ENCODE results near the gene WDR6.

WDR6 gene

DNA sequence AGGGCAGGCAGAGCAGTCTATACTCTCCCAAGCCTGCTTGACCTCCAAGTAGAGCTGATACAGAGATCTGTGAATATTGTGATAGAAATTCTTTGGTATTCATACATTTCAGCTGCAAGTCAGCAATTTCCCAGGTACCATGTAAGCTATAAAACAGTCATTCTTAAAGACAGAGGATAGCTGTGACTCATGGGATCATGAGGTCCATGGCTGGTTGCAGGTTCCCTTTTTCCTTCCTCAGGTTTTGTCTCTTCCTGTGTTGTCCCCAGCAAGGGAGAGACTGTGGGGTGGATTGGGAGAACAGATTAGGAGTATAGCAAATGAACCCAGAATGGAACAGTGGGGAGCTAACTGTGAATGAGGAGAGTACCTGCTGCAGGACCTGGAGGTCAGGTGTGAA, 22.5 kb upstream of the WDR6 start:
- DNase-seq (ENCODE audit: insufficient read length, low spot score) (no peak), FAIRE-seq (no peak)
- no peak for TF ChIP-seq POLR2A (IDR thresholded peaks at IDR 0.05; ENCODE audit: low read depth, low read length)

DNA sequence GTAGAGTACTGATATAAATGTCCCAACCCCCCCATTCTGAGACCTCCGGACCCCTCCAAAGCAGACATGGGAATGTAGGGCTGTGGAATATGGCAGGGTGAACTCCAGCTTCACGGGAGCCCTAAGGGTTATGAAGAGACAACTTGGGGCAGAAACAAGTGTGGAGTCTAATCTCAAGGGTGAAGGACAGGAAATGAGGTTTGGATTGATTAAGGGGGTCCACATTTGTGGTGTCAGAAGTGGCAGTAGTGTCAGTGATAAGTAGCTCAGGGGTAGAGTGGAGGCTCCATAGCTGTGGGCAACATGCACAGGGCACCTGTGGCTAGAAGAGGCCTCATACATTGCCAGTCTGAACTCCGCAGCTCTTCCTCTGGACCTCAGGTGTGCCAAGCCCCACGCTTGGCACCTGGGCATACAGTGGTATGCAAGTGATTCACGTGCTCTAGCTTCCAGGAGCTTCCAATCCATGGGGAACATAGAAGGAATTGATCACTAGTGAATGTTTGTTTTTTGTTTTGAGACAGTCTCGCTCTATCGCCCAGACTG, 21.3 kb upstream of the WDR6 start:
- DNase-seq (ENCODE audit: insufficient read length, low spot score) (no peak), FAIRE-seq (no peak)
- TF ChIP-seq POLR2A (IDR thresholded peaks at IDR 0.05; ENCODE audit: low read depth, low read length) = no peak

DNA sequence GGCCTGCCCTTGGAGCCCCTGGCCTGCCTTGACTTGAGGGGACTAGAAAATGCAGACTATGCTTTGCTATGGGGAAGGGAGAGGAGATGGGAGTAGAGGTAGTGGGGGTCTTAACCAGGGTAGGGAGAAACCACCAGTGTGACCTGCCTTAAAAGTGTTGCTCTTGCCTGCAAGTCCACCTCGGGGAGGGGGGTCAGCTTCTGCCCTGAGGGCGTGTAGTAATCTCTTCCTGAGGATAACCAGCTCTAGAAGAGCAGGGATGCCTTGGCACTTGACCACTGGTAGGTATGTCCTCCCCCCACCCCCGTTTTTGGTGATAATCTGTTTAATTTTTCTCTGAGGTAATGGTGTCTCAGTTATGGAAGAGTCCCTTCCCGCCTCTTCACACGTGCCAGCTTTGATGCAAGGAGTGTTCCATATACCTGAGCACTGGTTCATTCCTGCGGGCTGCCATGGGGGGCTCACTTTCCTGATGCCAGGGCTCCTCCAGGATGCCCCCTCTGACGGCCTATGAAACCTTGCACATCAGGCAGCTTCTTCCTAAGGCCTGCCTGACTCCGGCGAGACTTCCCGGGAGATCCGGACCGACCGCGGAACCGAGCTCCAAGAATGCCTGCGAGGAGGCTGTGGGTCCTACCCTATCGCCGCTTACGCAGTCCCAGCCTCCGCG, 17.9 kb upstream of the WDR6 start:
- DNase-seq (ENCODE audit: insufficient read length, low spot score) (peak; percentile 30), FAIRE-seq (no peak)
- no peak for TF ChIP-seq POLR2A (IDR thresholded peaks at IDR 0.05; ENCODE audit: low read depth, low read length)

DNA sequence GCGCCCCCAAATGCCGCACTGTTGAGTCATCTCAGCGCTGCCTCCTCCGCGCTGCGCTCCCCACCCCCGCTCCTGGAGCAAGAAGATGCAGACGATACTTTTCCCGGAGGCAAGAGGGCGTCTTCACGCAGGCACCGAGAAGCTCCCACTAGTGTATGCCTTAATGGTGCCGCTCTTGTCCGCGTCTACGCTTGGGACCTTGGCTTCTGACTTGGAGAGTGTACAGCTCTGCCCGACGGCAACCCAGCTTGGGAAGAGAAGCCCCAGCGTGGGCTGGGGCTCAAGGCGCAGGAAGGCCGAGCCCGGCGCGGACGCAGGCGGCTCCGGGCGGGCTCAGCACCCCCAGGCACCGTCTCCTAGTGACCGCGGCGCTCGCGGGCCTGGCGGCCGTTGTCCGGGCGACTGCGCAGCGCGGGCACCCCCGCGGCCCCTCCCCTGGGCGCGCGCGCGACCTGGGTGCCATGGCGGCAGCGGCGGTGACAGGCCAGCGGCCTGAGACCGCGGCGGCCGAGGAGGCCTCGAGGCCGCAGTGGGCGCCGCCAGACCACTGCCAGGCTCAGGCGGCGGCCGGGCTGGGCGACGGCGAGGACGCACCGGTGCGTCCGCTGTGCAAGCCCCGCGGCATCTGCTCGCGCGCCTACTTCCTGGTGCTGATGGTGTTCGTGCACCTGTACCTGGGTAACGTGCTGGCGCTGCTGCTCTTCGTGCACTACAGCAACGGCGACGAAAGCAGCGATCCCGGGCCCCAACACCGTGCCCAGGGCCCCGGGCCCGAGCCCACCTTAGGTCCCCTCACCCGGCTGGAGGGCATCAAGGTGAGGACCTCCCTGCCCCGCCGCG, 17.2 kb upstream of the WDR6 start, which contains the start of gene P4HTM:
TSS of gene P4HTM (plus strand) at position 446 of the 840 bp plus-strand sequence. CDS start at position 462, 16 bp downstream.
- DNase-seq (ENCODE audit: insufficient read length, low spot score) = peak; percentile 94
- no peak for FAIRE-seq

DNA sequence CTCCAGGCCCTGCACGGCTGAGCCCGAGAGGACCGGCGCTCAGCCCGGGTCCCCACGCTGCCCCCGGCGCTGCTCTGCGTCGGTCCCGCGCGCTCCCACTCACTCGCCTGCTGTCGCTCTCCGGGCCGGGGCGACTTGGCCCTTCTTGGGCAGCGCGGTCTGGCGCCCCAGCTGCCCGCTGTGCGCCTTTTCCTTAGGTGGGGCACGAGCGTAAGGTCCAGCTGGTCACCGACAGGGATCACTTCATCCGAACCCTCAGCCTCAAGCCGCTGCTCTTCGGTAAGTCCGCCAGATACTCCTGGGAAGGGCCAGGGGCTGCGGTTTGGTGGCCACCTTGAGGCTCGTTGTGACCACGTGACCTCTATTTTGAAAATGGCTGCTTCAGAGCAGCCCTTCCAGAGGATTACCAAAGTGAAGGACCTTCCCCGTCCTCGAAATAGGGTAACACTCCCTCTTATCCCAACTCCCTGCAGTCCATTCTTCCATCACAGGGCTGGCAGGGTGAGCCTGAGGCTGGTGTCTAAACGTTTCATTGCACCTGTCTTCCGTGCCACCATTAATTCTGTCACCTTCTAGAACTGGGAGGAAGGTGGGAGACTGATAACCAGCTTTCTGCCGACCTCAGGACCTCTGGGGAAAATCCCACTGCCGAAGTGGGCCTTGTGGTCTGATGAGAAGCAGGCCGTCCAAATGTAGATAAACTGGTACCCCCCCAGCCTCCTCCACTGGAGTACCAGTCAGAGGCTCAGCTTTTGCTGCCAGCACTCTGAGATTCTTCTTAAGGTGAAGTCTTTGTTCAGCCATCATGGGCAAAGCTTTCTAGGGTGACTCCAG, 16.3 kb upstream of the WDR6 start:
- DNase-seq (ENCODE audit: insufficient read length, low spot score) (no peak), FAIRE-seq (no peak)
- TF ChIP-seq POLR2A (IDR thresholded peaks at IDR 0.05; ENCODE audit: low read depth, low read length) = no peak

More for the DNA sequence above, 17.2 kb upstream of the WDR6 start, which contains the start of gene P4HTM:
- TF ChIP-seq POLR2A (IDR thresholded peaks at IDR 0.05; ENCODE audit: low read depth, low read length) = peak; percentile 55

DNA sequence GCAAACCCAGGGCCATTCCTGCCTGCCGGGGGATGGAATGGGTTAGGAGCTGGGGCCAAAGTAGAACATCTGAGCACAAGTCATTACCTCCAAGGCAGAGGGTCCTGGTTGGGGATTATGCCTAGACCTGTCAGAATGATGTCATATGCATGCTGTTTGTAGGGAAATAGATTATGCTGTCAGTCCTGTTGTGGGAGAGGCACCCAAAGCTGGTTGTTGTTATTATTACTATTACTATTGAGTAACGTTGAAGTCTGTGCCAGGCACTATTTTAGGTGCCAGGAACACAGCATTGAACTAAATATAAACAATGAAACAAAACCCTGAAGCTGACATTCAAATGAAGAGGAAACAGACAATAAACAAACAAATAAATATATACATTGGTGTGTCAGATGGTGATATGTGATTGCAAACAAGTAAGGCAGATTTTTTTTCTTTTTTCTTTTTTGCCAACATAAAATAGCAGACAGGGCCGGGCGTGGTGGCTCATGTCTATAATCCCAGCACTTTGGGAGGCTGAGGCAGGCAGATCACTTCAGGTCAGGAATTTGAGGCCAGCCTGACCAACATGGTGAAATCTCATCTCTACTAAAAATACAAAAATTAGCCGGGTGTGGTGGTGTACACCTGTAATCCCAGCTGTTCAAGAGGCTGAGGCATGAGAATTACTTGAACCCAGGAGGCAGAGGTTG, 15.2 kb upstream of the WDR6 start:
- no peak for TF ChIP-seq POLR2A (IDR thresholded peaks at IDR 0.05; ENCODE audit: low read depth, low read length)
- DNase-seq (ENCODE audit: insufficient read length, low spot score) (no peak), FAIRE-seq (no peak)

DNA sequence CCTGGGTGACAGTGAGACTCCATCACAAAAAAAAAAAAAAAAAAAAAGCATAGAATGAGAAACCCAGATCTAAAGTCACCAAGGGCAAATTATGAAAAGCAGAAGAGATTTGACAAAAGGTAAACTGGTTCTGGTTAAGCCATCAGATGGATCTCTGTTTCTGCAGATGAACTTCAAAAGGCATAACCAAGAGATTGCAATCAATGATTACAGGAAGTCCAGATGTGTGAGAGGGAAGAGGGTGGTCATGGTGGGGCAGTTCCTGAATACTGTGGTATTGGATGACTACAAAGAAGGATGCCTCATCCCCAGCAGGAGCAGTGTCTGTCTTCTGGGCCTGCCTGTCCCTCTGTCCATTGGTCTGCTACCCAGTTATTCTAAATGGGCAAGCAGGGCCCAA, 13.4 kb upstream of the WDR6 start:
- TF ChIP-seq POLR2A (IDR thresholded peaks at IDR 0.05; ENCODE audit: low read depth, low read length) = no peak
- FAIRE-seq (no peak), DNase-seq (ENCODE audit: insufficient read length, low spot score) (no peak)

DNA sequence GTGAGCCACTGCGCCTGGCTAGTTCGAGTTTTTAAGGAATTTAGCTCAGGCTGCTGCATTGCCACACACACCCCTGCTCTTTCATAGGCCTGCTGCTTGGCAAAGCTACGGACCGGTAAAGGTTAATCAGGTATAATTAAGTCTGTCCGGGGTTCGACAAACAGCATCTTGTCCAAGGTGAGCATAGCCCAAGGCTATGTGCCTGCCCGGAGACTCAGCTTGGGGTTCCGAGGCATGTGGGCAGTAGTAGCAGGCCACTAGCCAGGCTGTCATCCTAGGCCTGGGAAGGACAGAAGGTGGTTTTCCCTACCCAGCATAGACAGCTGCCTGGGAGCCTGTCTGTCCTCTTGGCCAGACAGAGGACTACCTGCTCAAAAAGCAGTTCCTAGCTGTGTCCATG, 10.6 kb upstream of the WDR6 start:
- FAIRE-seq = no peak
- TF ChIP-seq POLR2A (IDR thresholded peaks at IDR 0.05; ENCODE audit: low read depth, low read length) = no peak
- no peak for DNase-seq (ENCODE audit: insufficient read length, low spot score)

DNA sequence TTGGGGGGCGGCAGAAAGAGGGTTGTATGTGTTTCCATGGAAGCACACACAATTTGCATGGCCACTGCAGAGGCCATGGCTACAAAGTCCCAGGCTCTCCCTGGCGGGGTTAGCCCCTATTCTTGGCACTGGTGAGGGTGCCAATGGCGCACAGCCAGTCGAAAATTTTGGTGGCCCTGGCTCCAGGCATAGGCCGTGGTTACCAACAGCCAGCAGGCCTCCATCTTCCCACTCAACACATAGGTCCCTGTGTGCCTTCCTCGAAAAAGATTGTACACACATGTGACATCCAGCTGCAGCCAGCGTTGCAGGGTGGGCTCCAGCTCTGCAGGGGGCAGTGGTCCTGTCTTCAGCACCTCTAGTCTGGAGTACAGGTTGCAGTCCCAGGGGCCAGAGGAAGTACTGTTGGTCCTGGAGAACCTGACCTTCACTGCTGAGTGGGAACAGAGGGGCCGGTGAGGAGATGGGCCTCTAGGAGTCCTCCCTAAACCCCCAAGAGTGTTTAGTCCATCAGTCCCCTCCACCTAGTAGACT, 10.0 kb upstream of the WDR6 start:
- no peak for TF ChIP-seq POLR2A (IDR thresholded peaks at IDR 0.05; ENCODE audit: low read depth, low read length)
- DNase-seq (ENCODE audit: insufficient read length, low spot score) (no peak), FAIRE-seq (no peak)

DNA sequence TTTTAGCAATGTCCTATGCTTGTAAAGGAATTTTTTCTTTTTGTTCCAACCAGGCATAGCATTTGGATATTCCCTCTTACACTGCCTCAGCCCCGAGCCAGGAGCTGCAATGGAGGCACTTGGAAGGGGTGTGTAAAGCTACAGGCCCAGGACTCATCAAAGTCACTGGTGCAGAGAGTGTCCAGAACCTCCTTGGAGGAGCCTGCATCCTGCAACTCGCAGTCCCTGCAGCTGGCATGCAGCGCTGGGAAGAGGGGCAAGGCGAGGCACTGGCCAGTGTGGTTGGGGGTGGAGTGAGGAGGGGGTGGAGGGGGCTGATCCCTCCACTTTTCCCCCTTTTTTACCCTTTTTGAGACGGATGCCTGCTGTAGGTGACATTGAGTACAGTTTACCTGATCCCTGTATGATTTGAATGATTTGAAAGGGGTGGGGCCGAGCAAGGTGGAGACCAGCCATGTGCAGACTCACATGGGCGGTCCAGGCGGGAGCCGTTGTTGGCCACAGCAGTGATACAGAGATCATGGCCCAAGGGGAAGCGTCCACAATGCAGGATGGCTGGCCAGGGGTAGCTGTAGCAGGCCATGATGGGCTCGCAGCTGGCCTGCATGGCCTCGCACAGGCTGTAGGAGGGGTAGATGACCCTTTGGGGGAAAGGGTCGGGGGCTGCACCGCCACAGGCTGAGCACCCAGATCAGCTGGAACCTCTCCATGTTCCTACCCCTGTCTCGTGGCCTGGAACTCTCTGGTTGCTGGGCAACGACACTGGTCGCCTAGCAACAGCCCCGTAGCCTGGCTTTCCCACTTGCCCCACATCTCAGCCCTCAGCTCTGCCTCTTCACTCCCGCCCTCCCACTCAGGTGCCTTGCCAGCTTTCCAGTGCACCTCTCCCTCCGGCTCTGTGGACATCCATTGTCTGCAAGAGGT, 9.2 kb upstream of the WDR6 start:
- DNase-seq (ENCODE audit: insufficient read length, low spot score) (no peak), FAIRE-seq (no peak)
- TF ChIP-seq POLR2A (IDR thresholded peaks at IDR 0.05; ENCODE audit: low read depth, low read length) = no peak

DNA sequence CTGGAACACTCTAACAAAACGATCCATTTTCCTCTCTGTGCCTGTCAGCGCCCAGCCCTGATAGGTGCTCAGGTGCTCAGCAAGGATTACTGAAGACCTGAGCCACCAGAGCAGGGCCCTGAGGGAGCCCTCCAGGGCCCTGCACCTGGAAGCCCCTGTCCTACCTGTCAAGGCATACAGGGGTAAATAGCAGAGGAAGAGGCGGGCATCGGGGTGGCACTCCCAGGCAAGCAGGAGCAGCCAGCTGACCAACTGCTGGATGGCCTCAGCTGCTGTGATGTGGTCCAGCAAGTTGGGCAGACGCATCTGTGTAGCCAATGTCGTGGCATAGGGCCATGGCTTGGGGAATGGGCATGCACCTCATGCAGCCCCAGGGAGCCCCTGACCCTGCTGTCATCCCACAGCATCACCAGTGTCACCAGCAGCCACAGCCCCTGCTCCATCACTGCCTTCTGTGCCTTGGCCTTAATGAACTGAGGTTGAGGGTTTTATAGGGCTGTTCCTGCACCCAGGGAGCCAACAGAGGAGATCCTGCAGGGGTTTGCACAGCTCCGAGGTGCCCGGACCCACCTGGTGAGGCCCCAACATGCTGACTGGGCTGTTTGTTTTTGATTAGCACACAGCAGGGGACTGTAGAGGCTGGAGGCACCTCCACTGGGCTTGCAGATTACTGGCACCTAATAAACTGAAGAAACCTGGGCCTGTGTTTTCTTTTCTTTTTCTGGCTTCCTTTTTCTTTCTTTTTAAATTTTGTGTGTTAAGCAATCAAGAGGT, 7.9 kb upstream of the WDR6 start:
- TF ChIP-seq POLR2A (IDR thresholded peaks at IDR 0.05; ENCODE audit: low read depth, low read length) = no peak
- DNase-seq (ENCODE audit: insufficient read length, low spot score) (no peak), FAIRE-seq (no peak)

All from H54 (cell line).